Tibial nerve (tissue), 4 donors: ENCODE measurements around the gene RICTOR. TPM values are rescaled to one million over a fixed set of nuclear protein-coding genes. Genes with fewer than 3 reads are reported as not detected.

Experiments used
- DNase-seq, 2 donors: peaks; one replicate each; pipeline ENCODE4 v3.0.0-alpha.2; 2019; ENCODE audit warnings: low spot score in 2 of 2
- H3K27ac ChIP-seq, 4 donors: fragments of 200-600 bp; sonication (generic) in 3 of 4; one replicate each; pipeline ENCODE4 v1.5.1; 2017 to 2019; ENCODE audit warnings: mild to moderate bottlenecking in 1 of 4
- H3K27me3 ChIP-seq, 2 donors: fragments of 200-600 bp; sonication (generic) in 1 of 2; one replicate each; pipeline versions ENCODE4 v1.5.1 to v1.6.0; 2017 to 2019
- H3K36me3 ChIP-seq, 3 donors: fragments of 200-600 bp; sonication (generic); one replicate each; pipeline ENCODE4 v1.5.1; 2018 to 2019
- H3K4me1 ChIP-seq, 4 donors: fragments of 200-600 bp; sonication (generic) in 3 of 4; one replicate each; pipeline ENCODE4 v1.5.1; 2017 to 2019
- H3K4me3 ChIP-seq, 4 donors: fragments of 200-600 bp; sonication (generic) in 3 of 4; one replicate each; pipeline ENCODE4 v1.5.1; 2017 to 2019; ENCODE audit warnings: mild to moderate bottlenecking in 1 of 4, moderate library complexity in 1 of 4
- H3K9me3 ChIP-seq, 4 donors: fragments of 200-600 bp; sonication (generic) in 3 of 4; one replicate each; pipeline ENCODE4 v1.5.1; 2017 to 2019
- EP300 ChIP-seq, 2 donors: sonication (generic); formaldehyde crosslinking; IDR thresholded peaks; one replicate each; pipeline ENCODE4 v1.6.1; 2017; ENCODE audit warnings: antibody characterized with exemption in 2 of 2, mild to moderate bottlenecking in 1 of 2
- POLR2A ChIP-seq, 2 donors: fragments of 450-650 bp; IDR thresholded peaks; one replicate each; pipeline ENCODE4 v1.6.1; 2017; ENCODE audit warnings: antibody characterized with exemption in 2 of 2, mild to moderate bottlenecking in 2 of 2, moderate library complexity in 2 of 2
- WGBS, 2 donors: methylation state at CpG; one replicate each; pipeline ENCODE4 v1.1.5; 2018; 5-methylcytosine and 5-hydroxymethylcytosine counted together
- total RNA-seq, 4 donors: library from RNA; depleted of rRNA; stranded (reverse); fragments of >200 nt; gene quantifications; one replicate each; pipeline ENCODE4 v1.1.0, GENCODE V29; 2016
- TF ChIP-seq, protein P1 (sequence below), 5 experiments: fragments of 200-600 bp in 3 of 5; fragments of 450-650 bp in 2 of 5; sonication (generic) in 3 of 5; IDR thresholded peaks; one replicate each; pipeline ENCODE4 v1.5.1; 2016 to 2019; ENCODE audit warnings: antibody characterized with exemption in 5 of 5, mild to moderate bottlenecking in 3 of 5, moderate library complexity in 2 of 5

Gene RICTOR
- total RNA-seq, 4 donors from 2014 or later: 33.9 to 59.0 (median 44.3) TPM

DNA sequence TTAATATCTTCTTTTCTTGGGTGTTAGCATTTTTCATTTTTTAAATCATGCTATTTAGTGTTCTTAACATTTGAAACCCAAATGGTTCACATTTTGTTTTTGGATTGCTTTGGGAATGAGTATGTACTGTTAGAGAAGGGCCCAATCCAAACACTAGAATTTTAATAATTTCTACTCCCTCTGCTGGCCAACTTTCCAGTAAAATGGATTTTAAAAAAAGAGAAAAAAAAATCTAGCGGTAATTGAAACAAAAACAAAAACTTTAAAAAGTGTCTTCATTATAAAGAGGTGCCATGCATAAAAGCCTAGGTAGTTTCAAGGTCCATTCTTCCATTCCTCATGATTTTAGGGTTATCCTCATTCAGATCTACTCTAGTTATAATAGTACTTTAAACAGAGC lies 32.1 kb upstream of the RICTOR start:
- 46 to 53% methylated on average over 1 of the region's 1 CpG for WGBS, 2 donors
- Histone ChIP-seq H3K4me1 (no peaks in the 10 kb centered on the region), H3K27me3 (no peaks in the 10 kb centered on the region), H3K4me3 (no peak overlapping the region), H3K36me3 (no peaks in the 10 kb centered on the region), H3K9me3 (no peaks in the 10 kb centered on the region), H3K27ac (no peak overlapping the region)
- TF ChIP-seq POLR2A (IDR thresholded peaks at IDR 0.05) (no peak), EP300 (IDR thresholded peaks at IDR 0.05) (no peak)
- TF ChIP-seq, protein P1, sequence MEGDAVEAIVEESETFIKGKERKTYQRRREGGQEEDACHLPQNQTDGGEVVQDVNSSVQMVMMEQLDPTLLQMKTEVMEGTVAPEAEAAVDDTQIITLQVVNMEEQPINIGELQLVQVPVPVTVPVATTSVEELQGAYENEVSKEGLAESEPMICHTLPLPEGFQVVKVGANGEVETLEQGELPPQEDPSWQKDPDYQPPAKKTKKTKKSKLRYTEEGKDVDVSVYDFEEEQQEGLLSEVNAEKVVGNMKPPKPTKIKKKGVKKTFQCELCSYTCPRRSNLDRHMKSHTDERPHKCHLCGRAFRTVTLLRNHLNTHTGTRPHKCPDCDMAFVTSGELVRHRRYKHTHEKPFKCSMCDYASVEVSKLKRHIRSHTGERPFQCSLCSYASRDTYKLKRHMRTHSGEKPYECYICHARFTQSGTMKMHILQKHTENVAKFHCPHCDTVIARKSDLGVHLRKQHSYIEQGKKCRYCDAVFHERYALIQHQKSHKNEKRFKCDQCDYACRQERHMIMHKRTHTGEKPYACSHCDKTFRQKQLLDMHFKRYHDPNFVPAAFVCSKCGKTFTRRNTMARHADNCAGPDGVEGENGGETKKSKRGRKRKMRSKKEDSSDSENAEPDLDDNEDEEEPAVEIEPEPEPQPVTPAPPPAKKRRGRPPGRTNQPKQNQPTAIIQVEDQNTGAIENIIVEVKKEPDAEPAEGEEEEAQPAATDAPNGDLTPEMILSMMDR (IDR thresholded peaks at IDR 0.05): peak in 3 of 5 experiments; percentile 7 to 27 (median 12)
- DNase-seq: no peak

DNA sequence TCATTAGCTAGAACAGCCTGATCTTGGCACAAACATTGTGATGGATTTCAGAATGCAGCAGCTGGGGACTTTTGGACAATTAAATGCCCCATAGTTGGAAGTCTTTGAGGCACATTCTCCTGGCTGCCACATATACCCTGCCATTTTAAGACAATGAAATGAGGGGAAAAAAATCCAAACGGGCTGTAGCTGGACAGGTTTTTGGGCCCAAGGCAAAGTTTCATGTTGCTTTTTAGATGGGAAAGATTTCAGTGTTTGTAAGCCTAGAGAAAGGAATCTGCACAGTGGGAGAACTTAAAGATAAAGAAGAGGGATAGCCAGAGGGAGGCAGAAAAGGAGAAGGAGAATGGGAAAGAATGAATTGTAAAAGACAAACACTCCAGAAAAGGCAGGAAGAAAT lies 30.0 kb upstream of the RICTOR start:
- Histone ChIP-seq H3K4me1 (no peaks in the 10 kb centered on the region), H3K4me3 (no peak overlapping the region), H3K9me3 (no peaks in the 10 kb centered on the region), H3K36me3 (no peaks in the 10 kb centered on the region), H3K27ac (no peak overlapping the region), H3K27me3 (no peaks in the 10 kb centered on the region)
- TF ChIP-seq, protein P1 (IDR thresholded peaks at IDR 0.05): no peak
- no peak for TF ChIP-seq POLR2A (IDR thresholded peaks at IDR 0.05)
- TF ChIP-seq EP300 (IDR thresholded peaks at IDR 0.05): no peak
- no peak for DNase-seq
- WGBS, 2 donors: 58 to 77% methylated on average over 1 of the region's 1 CpG

DNA sequence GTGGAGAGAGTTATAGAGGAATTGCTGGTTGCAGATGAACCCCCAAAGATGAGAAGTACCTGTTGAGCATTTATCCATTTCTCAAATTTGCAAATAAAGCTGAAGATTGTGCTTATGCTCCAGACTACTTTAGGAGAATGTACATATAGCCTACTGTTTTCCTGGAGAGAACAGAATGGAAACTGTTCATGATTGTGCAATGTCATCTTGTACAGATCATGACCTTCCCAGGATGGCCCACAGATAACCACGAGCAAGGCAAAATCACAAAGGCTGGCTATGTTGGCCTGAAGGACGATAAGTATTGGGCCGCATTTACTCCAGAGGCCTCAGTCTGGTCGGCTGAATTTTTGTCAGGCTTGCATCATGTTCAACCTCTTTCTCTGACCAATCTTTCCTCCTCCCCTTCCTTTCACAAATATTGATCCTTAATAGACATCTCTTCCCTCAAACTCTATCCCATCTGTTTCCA lies 28.5 kb upstream of the RICTOR start:
- Histone ChIP-seq H3K4me3 (no peak overlapping the region), H3K27ac (no peak overlapping the region), H3K4me1 (no peaks in the 10 kb centered on the region), H3K36me3 (no peaks in the 10 kb centered on the region), H3K27me3 (no peaks in the 10 kb centered on the region), H3K9me3 (no peaks in the 10 kb centered on the region)
- DNase-seq: no peak
- TF ChIP-seq POLR2A (IDR thresholded peaks at IDR 0.05) (no peak), EP300 (IDR thresholded peaks at IDR 0.05) (no peak)
- TF ChIP-seq, protein P1 (IDR thresholded peaks at IDR 0.05): no peak
- WGBS, 2 donors: 46 to 58% methylated on average over 4 of the region's 4 CpGs

DNA sequence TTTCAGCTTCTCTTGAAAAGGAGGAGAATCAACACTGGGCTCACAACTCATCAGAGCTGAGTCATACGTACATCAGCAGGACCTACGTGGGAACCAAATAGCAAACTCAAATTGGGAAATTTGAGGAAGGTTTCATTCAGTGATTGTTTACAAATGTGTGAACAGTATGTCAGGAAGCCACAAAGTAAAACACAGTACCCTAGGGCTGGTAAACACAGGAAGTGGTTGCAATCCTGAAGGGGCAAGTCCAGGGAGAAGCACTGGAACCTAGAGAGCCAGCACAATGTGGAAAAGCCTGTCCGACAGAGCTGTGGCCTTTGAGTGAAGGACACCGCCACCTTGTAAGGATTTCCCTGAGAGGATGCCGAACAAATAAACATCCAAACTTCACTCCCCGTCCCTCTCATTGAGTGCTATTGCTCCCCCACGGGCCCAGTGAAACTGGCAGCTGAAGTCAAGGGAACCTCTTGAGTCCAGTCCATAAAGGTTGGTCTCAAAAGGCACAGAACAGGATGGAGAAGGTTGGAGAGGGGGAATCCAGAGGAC lies 26.7 kb upstream of the RICTOR start:
- 82 to 84% methylated on average over 7 of the region's 7 CpGs for WGBS, 2 donors
- H3K9me3 ChIP-seq: no peaks in the 10 kb centered on the region
- no peak for DNase-seq
- no peak overlapping the region for H3K4me3 ChIP-seq
- no peaks in the 10 kb centered on the region for H3K4me1 ChIP-seq
- H3K36me3 ChIP-seq: no peaks in the 10 kb centered on the region
- no peaks in the 10 kb centered on the region for H3K27me3 ChIP-seq
- no peak overlapping the region for H3K27ac ChIP-seq
- TF ChIP-seq POLR2A (IDR thresholded peaks at IDR 0.05): no peak
- TF ChIP-seq, protein P1 (IDR thresholded peaks at IDR 0.05): no peak
- no peak for TF ChIP-seq EP300 (IDR thresholded peaks at IDR 0.05)

DNA sequence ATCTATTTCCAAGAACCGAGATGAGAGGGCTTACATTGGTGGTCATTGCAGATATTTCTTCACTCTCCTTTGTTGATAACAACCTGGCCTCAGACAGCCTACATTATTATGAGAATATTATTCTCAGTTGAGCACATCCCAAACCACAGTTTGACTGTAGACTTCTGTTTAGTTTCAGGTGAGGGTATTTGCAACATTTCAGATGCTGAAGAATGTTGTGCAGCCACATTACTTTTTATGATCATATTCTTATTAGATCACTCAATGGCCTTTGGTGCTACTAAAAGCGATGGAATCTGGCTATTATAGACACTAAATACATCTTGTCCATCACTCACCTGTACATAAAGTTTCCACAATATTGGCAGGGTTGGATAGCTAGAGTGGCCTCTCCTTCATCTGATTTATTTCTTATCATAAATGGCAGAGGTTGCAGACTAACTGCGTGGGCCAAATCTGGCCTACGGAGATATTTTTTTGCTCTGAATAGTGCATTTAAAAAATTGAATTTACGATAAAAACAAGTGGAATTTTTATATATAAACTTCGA lies 26.2 kb upstream of the RICTOR start:
- Histone ChIP-seq H3K27me3 (no peaks in the 10 kb centered on the region), H3K27ac (no peak overlapping the region), H3K36me3 (no peaks in the 10 kb centered on the region), H3K4me3 (no peak overlapping the region), H3K9me3 (no peaks in the 10 kb centered on the region), H3K4me1 (no peaks in the 10 kb centered on the region)
- WGBS, 2 donors: 88 to 93% methylated on average over 6 of the region's 6 CpGs
- DNase-seq: no peak
- TF ChIP-seq EP300 (IDR thresholded peaks at IDR 0.05) (no peak), POLR2A (IDR thresholded peaks at IDR 0.05) (no peak)
- TF ChIP-seq, protein P1 (IDR thresholded peaks at IDR 0.05): no peak
